Measurements from ENCODE around the gene RUVBL2. TPM values are rescaled to one million over a fixed set of nuclear protein-coding genes. Genes with fewer than 3 reads are reported as not detected.

Gene RUVBL2
- total RNA-seq, 1 experiment from 2014 or later, result 130 TPM

DNA sequence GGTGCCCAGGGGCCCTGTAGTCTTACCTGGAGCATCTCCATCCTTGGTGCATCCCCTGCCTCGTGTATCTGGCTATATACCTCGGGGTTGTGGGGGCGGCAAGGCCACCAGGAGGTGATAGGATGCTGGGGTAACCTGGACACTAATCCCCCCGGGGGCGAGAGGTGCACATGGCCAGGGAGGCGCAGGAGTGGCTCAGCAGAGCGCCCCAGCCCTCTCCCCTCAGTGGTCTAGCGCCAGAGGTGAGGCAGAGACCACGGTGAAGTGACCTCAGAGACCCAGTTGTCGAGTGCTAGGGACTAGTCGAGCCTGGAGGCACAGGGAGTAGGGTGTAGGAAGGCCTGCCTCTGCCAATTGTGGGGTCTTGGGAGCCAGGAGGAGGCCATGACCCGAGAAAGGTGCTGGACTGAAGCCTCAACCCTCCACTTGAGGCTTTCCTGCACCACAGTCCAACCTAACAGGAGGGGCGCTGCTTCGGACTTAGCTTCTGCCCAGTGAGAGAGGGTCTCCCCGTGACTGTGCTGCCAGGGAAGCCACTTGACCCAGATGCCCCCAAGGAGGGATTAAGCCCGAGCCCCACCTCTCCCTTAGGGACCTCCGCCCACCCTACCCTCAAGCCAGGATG lies 23.5 kb downstream of the RUVBL2 start, which contains the start of gene LHB:
Gene LHB (minus strand): TSS at position 51 of the 625 bp plus-strand sequence. CDS start 10 bp downstream, at position 41.
- Histone ChIP-seq H3T11ph (ENCODE audit: low read length) (no peak within 1 kb of the TSS), H2BK20ac (ENCODE audit: low read depth, low read length, poor library complexity, severe bottlenecking) (no peak within 1 kb of the TSS), H4K5ac (ENCODE audit: insufficient read length, low read depth, low read length) (no peak within 1 kb of the TSS), H4K8ac (replicated peaks; ENCODE audit: insufficient read length, low read depth, low read length) (no peak within 1 kb of the TSS), H3K56ac (ENCODE audit: insufficient read length, low read depth, low read length) (no peak within 1 kb of the TSS), H2AFZ (ENCODE audit: low read length) (no peak within 1 kb of the TSS), H3K79me1 (ENCODE audit: insufficient read depth, low read depth, low read length, poor library complexity, severe bottlenecking) (no peaks in the 10 kb centered on the region), H2BK15ac (ENCODE audit: low read depth, low read length) (no peak within 1 kb of the TSS), H4K20me1 (ENCODE audit: control insufficient read depth, insufficient read depth, insufficient read length) (no peaks in the 10 kb centered on the region), H3K27ac (ENCODE audit: insufficient read length, low read depth, low read length) (no peak within 1 kb of the TSS), H4K91ac (ENCODE audit: insufficient read length, low read depth, low read length) (no peak within 1 kb of the TSS), H3K4me1 (ENCODE audit: insufficient read depth, low read length) (peaks cover 4% of the 10 kb centered on the region; the same call in 1 of the 2 replicates), H3K23ac (ENCODE audit: insufficient read length, low read depth, low read length) (no peak within 1 kb of the TSS), H2BK5ac (ENCODE audit: insufficient read length, low read length) (no peak within 1 kb of the TSS), H3K79me2 (ENCODE audit: insufficient read depth, low read length) (no peaks in the 10 kb centered on the region), H3K9me3 (ENCODE audit: control insufficient read depth, low read depth, low read length) (no peaks in the 10 kb centered on the region), H2BK120ac (ENCODE audit: low read depth, low read length, poor library complexity, severe bottlenecking) (no peak within 1 kb of the TSS), H3K9ac (ENCODE audit: extremely low read depth, insufficient read length, low read length) (no peak within 1 kb of the TSS), H3K14ac (ENCODE audit: insufficient read depth, low read length) (no peak within 1 kb of the TSS; the same call in 1 of the 2 replicates), H2BK12ac (ENCODE audit: insufficient read length, low read depth, low read length) (no peak within 1 kb of the TSS), H3K18ac (ENCODE audit: insufficient read length, low read depth, low read length) (no peak within 1 kb of the TSS), H2AK5ac (ENCODE audit: insufficient read length, low read length) (no peak within 1 kb of the TSS), H3K4me2 (ENCODE audit: insufficient read depth, insufficient read length, low read length) (peak within 1 kb of the TSS; percentile 25), H3K23me2 (ENCODE audit: insufficient read length, low read depth, low read length, poor library complexity, severe bottlenecking) (peaks cover 8% of the 10 kb centered on the region), H3K27me3 (ENCODE audit: insufficient read depth, low read length) (no peaks in the 10 kb centered on the region; the same call in 1 of the 2 replicates), H3K4ac (ENCODE audit: low read depth, low read length) (no peak within 1 kb of the TSS)
- Mint-ChIP-seq H3K4me1 (peaks cover 15 to 36% of the 10 kb centered on the region in 2 experiments), H3K9me3 (peaks cover 0 to 1% of the 10 kb centered on the region in 2 experiments; a peak in 2 of 5 replicates), H3K36me3 (ENCODE audit: insufficient read depth in 1 of 3, low read depth in 3 of 3) (peaks cover 12 to 41% (median 39%) of the 10 kb centered on the region in 3 experiments; a peak in 6 of 7 replicates), H3K27me3 (ENCODE audit: low read depth) (peaks cover 34% of the 10 kb centered on the region), H3K4me3 (peak within 1 kb of the TSS; percentile 54 to 66; a peak in 4 of 5 replicates), H3K27ac (no peak within 1 kb of the TSS)
- WGBS (ENCODE audit: extremely low coverage, insufficient read length, low lambda C conversion rate), result no CpG with 5 or more reads among the region's 17 CpGs
- TF ChIP-seq, protein P1, sequence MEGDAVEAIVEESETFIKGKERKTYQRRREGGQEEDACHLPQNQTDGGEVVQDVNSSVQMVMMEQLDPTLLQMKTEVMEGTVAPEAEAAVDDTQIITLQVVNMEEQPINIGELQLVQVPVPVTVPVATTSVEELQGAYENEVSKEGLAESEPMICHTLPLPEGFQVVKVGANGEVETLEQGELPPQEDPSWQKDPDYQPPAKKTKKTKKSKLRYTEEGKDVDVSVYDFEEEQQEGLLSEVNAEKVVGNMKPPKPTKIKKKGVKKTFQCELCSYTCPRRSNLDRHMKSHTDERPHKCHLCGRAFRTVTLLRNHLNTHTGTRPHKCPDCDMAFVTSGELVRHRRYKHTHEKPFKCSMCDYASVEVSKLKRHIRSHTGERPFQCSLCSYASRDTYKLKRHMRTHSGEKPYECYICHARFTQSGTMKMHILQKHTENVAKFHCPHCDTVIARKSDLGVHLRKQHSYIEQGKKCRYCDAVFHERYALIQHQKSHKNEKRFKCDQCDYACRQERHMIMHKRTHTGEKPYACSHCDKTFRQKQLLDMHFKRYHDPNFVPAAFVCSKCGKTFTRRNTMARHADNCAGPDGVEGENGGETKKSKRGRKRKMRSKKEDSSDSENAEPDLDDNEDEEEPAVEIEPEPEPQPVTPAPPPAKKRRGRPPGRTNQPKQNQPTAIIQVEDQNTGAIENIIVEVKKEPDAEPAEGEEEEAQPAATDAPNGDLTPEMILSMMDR (conservative IDR thresholded peaks at IDR 0.05), result no peak
- DNase-seq, result peak; percentile 61

All from H9 (cell line).